Measurements from ENCODE around the gene ITPRIP. TPM values are rescaled to one million over a fixed set of nuclear protein-coding genes. Genes with fewer than 3 reads are reported as not detected.

ITPRIP gene
- polyA plus RNA-seq, 1 donor (not counting 4 experiments of a cell fraction or from before 2014, with no cell fraction given): 12.1 TPM

DNA sequence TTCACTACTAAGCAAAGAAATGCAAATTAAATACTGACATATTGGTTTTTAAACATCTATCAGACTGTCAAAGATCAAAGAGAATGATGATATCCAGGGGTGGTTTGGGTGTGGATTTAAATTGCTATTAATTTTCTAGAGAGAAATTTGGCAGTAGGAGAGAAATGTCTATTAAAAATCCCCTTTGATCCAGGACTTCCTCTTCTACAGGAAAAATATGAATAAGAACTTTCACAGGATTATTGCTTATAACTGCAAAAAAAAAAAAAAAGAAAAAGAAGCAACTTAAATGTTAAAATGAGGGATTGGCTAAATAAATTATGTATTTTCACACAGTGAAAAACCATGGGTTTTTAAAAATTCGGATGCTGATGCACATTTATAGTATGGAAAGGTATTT is 36.3 kb upstream of the ITPRIP start:
- H3K36me3 ChIP-seq (ENCODE audit: control insufficient read depth in 2 of 2, extremely low read depth in 1 of 2, insufficient read depth in 2 of 2, low read length in 2 of 2): no peaks in the 10 kb centered on the region
- no peaks in the 10 kb centered on the region for H3K9me1 ChIP-seq (ENCODE audit: control insufficient read depth, extremely low read depth, insufficient read depth, low read length)
- no peaks in the 10 kb centered on the region for H3K4me1 ChIP-seq (ENCODE audit: control insufficient read depth, extremely low read depth, insufficient read depth, low read length)
- no peak for DNase-seq (ENCODE audit: low read depth, low spot score)
- H3K79me2 ChIP-seq (ENCODE audit: control insufficient read depth, insufficient read depth, low read length): no peaks in the 10 kb centered on the region
- no peak overlapping the region for H3K4me2 ChIP-seq (ENCODE audit: control insufficient read depth, extremely low read depth, insufficient read depth, low read depth, low read length)
- no peak overlapping the region for H3K4me3 ChIP-seq (ENCODE audit: control insufficient read depth in 2 of 3, extremely low read depth in 1 of 3, insufficient read depth in 2 of 3, low read depth in 1 of 3, low read length in 3 of 3)
- TF ChIP-seq CTCF (optimal IDR thresholded peaks at IDR 0.05 in 1 of 3, IDR thresholded peaks at IDR 0.05 in 1 of 3, conservative IDR thresholded peaks at IDR 0.05 in 1 of 3; ENCODE audit: extremely low read depth in 1 of 3, insufficient read depth in 2 of 3, low read length in 3 of 3) (no peak), EZH2 (IDR thresholded peaks at IDR 0.05; ENCODE audit: low read length) (no peak)
- H3K27ac ChIP-seq (ENCODE audit: control insufficient read depth, insufficient read depth, low read length): no peak overlapping the region
- H2AFZ ChIP-seq (ENCODE audit: control insufficient read depth, low read length): no peak overlapping the region
- H3K9ac ChIP-seq (ENCODE audit: control insufficient read depth, extremely low read depth, insufficient read depth, low read length): no peak overlapping the region
- H4K20me1 ChIP-seq (ENCODE audit: control insufficient read depth, extremely low read depth, insufficient read depth, low read length): no peaks in the 10 kb centered on the region
- peaks cover 4% of the 10 kb centered on the region for H3K9me3 ChIP-seq (ENCODE audit: control insufficient read depth, low read depth, low read length)
- dilution Hi-C loops (cut with MboI; ENCODE audit: extremely low pct_ligation_motif_present, low sequenced_read_pairs): no loop called here
- FAIRE-seq: no peak
- H3K27me3 ChIP-seq (ENCODE audit: control insufficient read depth, extremely low read depth, insufficient read depth, low read length): peaks cover 21% of the 10 kb centered on the region

- H3K4me2 ChIP-seq (ENCODE audit: control insufficient read depth, extremely low read depth, insufficient read depth, low read depth, low read length): no peak overlapping the region
- H4K20me1 ChIP-seq (ENCODE audit: control insufficient read depth, extremely low read depth, insufficient read depth, low read length): no peaks in the 10 kb centered on the region
- H2AFZ ChIP-seq (ENCODE audit: control insufficient read depth, low read length): no peak overlapping the region
- H3K9ac ChIP-seq (ENCODE audit: control insufficient read depth, extremely low read depth, insufficient read depth, low read length): no peak overlapping the region
- H3K27me3 ChIP-seq (ENCODE audit: control insufficient read depth, extremely low read depth, insufficient read depth, low read length): peaks cover 23% of the 10 kb centered on the region
- DNase-seq (ENCODE audit: low read depth, low spot score) (no peak), FAIRE-seq (no peak)
- H3K9me3 ChIP-seq (ENCODE audit: control insufficient read depth, low read depth, low read length): peaks cover 4% of the 10 kb centered on the region
- no peak overlapping the region for H3K4me3 ChIP-seq (ENCODE audit: control insufficient read depth in 2 of 3, extremely low read depth in 1 of 3, insufficient read depth in 2 of 3, low read depth in 1 of 3, low read length in 3 of 3)
- no peaks in the 10 kb centered on the region for H3K4me1 ChIP-seq (ENCODE audit: control insufficient read depth, extremely low read depth, insufficient read depth, low read length)
- H3K36me3 ChIP-seq (ENCODE audit: control insufficient read depth in 2 of 2, extremely low read depth in 1 of 2, insufficient read depth in 2 of 2, low read length in 2 of 2): no peaks in the 10 kb centered on the region
- H3K79me2 ChIP-seq (ENCODE audit: control insufficient read depth, insufficient read depth, low read length): no peaks in the 10 kb centered on the region
- no peak overlapping the region for H3K27ac ChIP-seq (ENCODE audit: control insufficient read depth, insufficient read depth, low read length)
- TF ChIP-seq CTCF (optimal IDR thresholded peaks at IDR 0.05 in 1 of 3, IDR thresholded peaks at IDR 0.05 in 1 of 3, conservative IDR thresholded peaks at IDR 0.05 in 1 of 3; ENCODE audit: extremely low read depth in 1 of 3, insufficient read depth in 2 of 3, low read length in 3 of 3): no peak
- dilution Hi-C loops (cut with MboI; ENCODE audit: extremely low pct_ligation_motif_present, low sequenced_read_pairs): no loop called here
- H3K9me1 ChIP-seq (ENCODE audit: control insufficient read depth, extremely low read depth, insufficient read depth, low read length): no peaks in the 10 kb centered on the region
Observed at GRCh38 chr10:104371753-104372152, 33.5 kb upstream of the ITPRIP start.
